ENCODE measurements around the gene LRRC74B. TPM values are rescaled to one million over a fixed set of nuclear protein-coding genes. Genes with fewer than 3 reads are reported as not detected.
"Not testable (repeated sequence)": the region's sequence is repeated elsewhere in the genome, so short reads cannot be mapped to it uniquely, and the experiment has no call there.

The LRRC74B gene
- total and polyA plus RNA-seq, 2 experiments from 2014 or later, result 0.12 TPM; not detected in 1

GRCh38 chr22:21042978-21043859 is 2.5 kb upstream of the LRRC74B start:
- no peak for TF ChIP-seq CTCF (IDR thresholded peaks at IDR 0.05; ENCODE audit: low read depth, low read length)
- no peak overlapping the region for H3K4me3 ChIP-seq
- no peak for DNase-seq (ENCODE audit: low read depth in 1 of 2, low spot score in 1 of 2)
- H3K27me3 ChIP-seq, result no peaks in the 10 kb centered on the region
- H3K9me3 ChIP-seq (ENCODE audit: low read depth), result no peaks in the 10 kb centered on the region
- H3K4me1 ChIP-seq (ENCODE audit: low read depth), result no peaks in the 10 kb centered on the region
- H3K27ac ChIP-seq, result no peak overlapping the region
- H3K36me3 ChIP-seq, result no peaks in the 10 kb centered on the region

- no peaks in the 10 kb centered on the region for H3K4me1 ChIP-seq (ENCODE audit: low read depth)
- no peaks in the 10 kb centered on the region for H3K9me3 ChIP-seq (ENCODE audit: low read depth)
- no peak overlapping the region for H3K27ac ChIP-seq
- no peaks in the 10 kb centered on the region for H3K36me3 ChIP-seq
- H3K4me3 ChIP-seq, result no peak overlapping the region
- no peak for TF ChIP-seq CTCF (IDR thresholded peaks at IDR 0.05; ENCODE audit: low read depth, low read length)
- no peak for DNase-seq (ENCODE audit: low read depth in 1 of 2, low spot score in 1 of 2)
- no peaks in the 10 kb centered on the region for H3K27me3 ChIP-seq
Observed at GRCh38 chr22:21043860-21044535, 1.7 kb upstream of the LRRC74B start.

GRCh38 chr22:21044931-21045584 is 688 bp upstream of the LRRC74B start:
- H3K27ac ChIP-seq, result peak overlapping the region; percentile 56
- no peak for TF ChIP-seq CTCF (IDR thresholded peaks at IDR 0.05; ENCODE audit: low read depth, low read length)
- peak in 1 of 2 donors; percentile 71 for DNase-seq (ENCODE audit: low read depth in 1 of 2, low spot score in 1 of 2)

GRCh38 chr22:21047035-21047661 is 1.4 kb downstream of the LRRC74B start:
- H3K36me3 ChIP-seq, result no peaks in the 10 kb centered on the region
- TF ChIP-seq CTCF (IDR thresholded peaks at IDR 0.05; ENCODE audit: low read depth, low read length), result no peak
- DNase-seq (ENCODE audit: low read depth in 1 of 2, low spot score in 1 of 2), result no peak
- no peak overlapping the region for H3K27ac ChIP-seq
- no peaks in the 10 kb centered on the region for H3K9me3 ChIP-seq (ENCODE audit: low read depth)
- H3K4me1 ChIP-seq (ENCODE audit: low read depth), result no peaks in the 10 kb centered on the region
- no peak overlapping the region for H3K4me3 ChIP-seq
- no peaks in the 10 kb centered on the region for H3K27me3 ChIP-seq

More at GRCh38 chr22:21044931-21045584, 688 bp upstream of the LRRC74B start:
- peak overlapping the region; percentile 36 for H3K4me3 ChIP-seq
- H3K9me3 ChIP-seq (ENCODE audit: low read depth), result no peaks in the 10 kb centered on the region
- no peaks in the 10 kb centered on the region for H3K27me3 ChIP-seq
- H3K4me1 ChIP-seq (ENCODE audit: low read depth), result no peaks in the 10 kb centered on the region
- H3K36me3 ChIP-seq, result no peaks in the 10 kb centered on the region

- Histone ChIP-seq H3K9me3 (ENCODE audit: low read depth) (no peaks in the 10 kb centered on the region), H3K27ac (no peak overlapping the region), H3K4me3 (no peak overlapping the region), H3K36me3 (no peaks in the 10 kb centered on the region), H3K27me3 (no peaks in the 10 kb centered on the region), H3K4me1 (ENCODE audit: low read depth) (no peaks in the 10 kb centered on the region)
- DNase-seq (ENCODE audit: low read depth in 1 of 2, low spot score in 1 of 2), result no peak
- TF ChIP-seq CTCF (IDR thresholded peaks at IDR 0.05; ENCODE audit: low read depth, low read length), result no peak
Observed at GRCh38 chr22:21047730-21048129, 2.0 kb downstream of the LRRC74B start.

GRCh38 chr22:21048448-21048847 is 2.7 kb downstream of the LRRC74B start:
- H3K4me1 ChIP-seq (ENCODE audit: low read depth); H3K36me3 ChIP-seq; H3K27me3 ChIP-seq; H3K27ac ChIP-seq; H3K4me3 ChIP-seq; H3K9me3 ChIP-seq (ENCODE audit: low read depth); DNase-seq (ENCODE audit: low read depth in 1 of 2, low spot score in 1 of 2): not testable (repeated sequence)

GRCh38 chr22:21048965-21049364 is 3.2 kb downstream of the LRRC74B start:
- H3K27ac ChIP-seq; H3K36me3 ChIP-seq; H3K27me3 ChIP-seq; DNase-seq (ENCODE audit: low read depth in 1 of 2, low spot score in 1 of 2); H3K4me3 ChIP-seq; H3K4me1 ChIP-seq (ENCODE audit: low read depth); H3K9me3 ChIP-seq (ENCODE audit: low read depth): not testable (repeated sequence)
